HepG2 (cell line): Measurements from ENCODE around the gene COL9A3. TPM values are rescaled to one million over a fixed set of nuclear protein-coding genes. Genes with fewer than 3 reads are reported as not detected.

Experiments used
- BCL6 ChIP-seq: IDR thresholded peaks from 2 replicates; pipeline ENCODE4 v1.6.1; 2016; ENCODE audit warnings: missing genetic modification reagents, missing compliant biosample characterization
- BRCA1 ChIP-seq: sonication (generic); formaldehyde crosslinking; IDR thresholded peaks from 2 replicates; pipeline ENCODE4 v1.4.0; 2020; ENCODE audit warnings: missing genetic modification reagents
- DNMT3B ChIP-seq: conservative IDR thresholded peaks from 2 replicates; pipeline ENCODE4 v1.6.1; 2016; ENCODE audit warnings: missing biosample characterization, control low read depth
- GRHL1 ChIP-seq: sonication (generic); formaldehyde crosslinking; conservative IDR thresholded peaks from 2 replicates; pipeline ENCODE4 v1.8.0; 2022; ENCODE audit warnings: missing genetic modification reagents
- MXI1 ChIP-seq: IDR thresholded peaks from 3 replicates; pipeline ENCODE4 v1.6.1; 2012; ENCODE audit warnings: low read depth, low read length, inconsistent platforms, borderline replicate concordance
- MZF1 ChIP-seq: sonication (generic); formaldehyde crosslinking; IDR thresholded peaks from 2 replicates; pipeline ENCODE4 v1.8.1; 2023; ENCODE audit warnings: mild to moderate bottlenecking, missing genetic modification reagents, borderline replicate concordance
- NBN ChIP-seq: fragments of 450-650 bp; conservative IDR thresholded peaks from 2 replicates; pipeline ENCODE4 v1.6.1; 2017
- PBX3 ChIP-seq: sonication (generic); formaldehyde crosslinking; IDR thresholded peaks from 2 replicates; pipeline ENCODE4 v1.8.1; 2023; ENCODE audit warnings: missing genetic modification reagents, inconsistent platforms, borderline replicate concordance
- PPARG ChIP-seq: conservative IDR thresholded peaks from 2 replicates; pipeline ENCODE4 v1.6.1; 2016; ENCODE audit warnings: missing biosample characterization, missing genetic modification reagents
- RBM22 ChIP-seq: fragments of 200-400 bp; formaldehyde crosslinking; optimal IDR thresholded peaks from 2 replicates; pipeline ENCODE3; 2017; ENCODE audit warnings: mild to moderate bottlenecking, low read length, moderate library complexity
- SALL1 ChIP-seq: sonication (generic); formaldehyde crosslinking; IDR thresholded peaks from 2 replicates; pipeline ENCODE4 v1.8.0; 2022; ENCODE audit warnings: mild to moderate bottlenecking, missing genetic modification reagents
- SP1 ChIP-seq, 2 experiments: fragments of 450-650 bp in 1 of 2; sonication (generic) in 1 of 2; formaldehyde crosslinking in 1 of 2; IDR thresholded peaks; 2 replicates each; pipeline versions ENCODE4 v1.4.0 to v1.6.1; 2016 to 2020; ENCODE audit warnings: missing genetic modification reagents in 1 of 2
- SP4 ChIP-seq: sonication (generic); formaldehyde crosslinking; IDR thresholded peaks from 2 replicates; pipeline ENCODE4 v1.8.1; 2023; ENCODE audit warnings: mild to moderate bottlenecking, missing genetic modification reagents
- THAP9 ChIP-seq: sonication (generic); formaldehyde crosslinking; IDR thresholded peaks from 2 replicates; pipeline ENCODE4; 2020; ENCODE audit warnings: missing genetic modification reagents, mild to moderate bottlenecking, borderline replicate concordance
- TMF1 ChIP-seq: sonication (generic); formaldehyde crosslinking; IDR thresholded peaks from 2 replicates; pipeline ENCODE4 v1.8.1; 2022; ENCODE audit warnings: low read depth, missing genetic modification reagents
- YY1 ChIP-seq: IDR thresholded peaks from 2 replicates; pipeline ENCODE4 v1.6.1; 2011; ENCODE audit warnings: low read length, low read depth, moderate library complexity, mild to moderate bottlenecking; ENCODE audit not compliant: insufficient read depth, insufficient replicate concordance
- ZBTB33 ChIP-seq: sonication (generic); formaldehyde crosslinking; IDR thresholded peaks from 2 replicates; pipeline ENCODE4 v1.4.0; 2020; ENCODE audit warnings: missing genetic modification reagents
- ZMAT3 ChIP-seq: sonication (generic); formaldehyde crosslinking; conservative IDR thresholded peaks from 2 replicates; pipeline ENCODE4 v1.7.0; 2021; ENCODE audit warnings: missing genetic modification reagents
- ZMYM3 ChIP-seq: sonication (generic); formaldehyde crosslinking; IDR thresholded peaks from 2 replicates; pipeline ENCODE4 v1.5.1; 2020; ENCODE audit warnings: mild to moderate bottlenecking, missing genetic modification reagents
- ZNF839 ChIP-seq: sonication (generic); formaldehyde crosslinking; IDR thresholded peaks from 2 replicates; pipeline ENCODE4 v1.4.0; 2020; ENCODE audit warnings: missing genetic modification reagents, mild to moderate bottlenecking, borderline replicate concordance
- ZSCAN20 ChIP-seq: sonication (generic); formaldehyde crosslinking; IDR thresholded peaks from 2 replicates; pipeline ENCODE4 v1.4.0; 2020; ENCODE audit warnings: missing genetic modification reagents, mild to moderate bottlenecking, borderline replicate concordance
- ZSCAN31 ChIP-seq: sonication (generic); formaldehyde crosslinking; IDR thresholded peaks from 2 replicates; pipeline ENCODE4 v1.5.0; 2020; ENCODE audit warnings: low read depth, mild to moderate bottlenecking, missing genetic modification reagents
- polyA plus RNA-seq, 8 experiments: library from polyadenylated mRNA; depleted of rRNA in 3 of 8; stranded (reverse) in 7 of 8; unstranded in 1 of 8; fragments of >200 nt; fragmentation: Illumina TruSeq in 4 of 8; extraction: Trizol in 4 of 8; gene quantifications; 2 replicates each; pipeline versions ENCODE4 v1.2.1 to v1.2.3, GENCODE V29; 2011 to 2016; ENCODE audit warnings: low read depth in 4 of 8, missing spikeins in 1 of 8, mixed read lengths in 1 of 8; ENCODE audit not compliant: insufficient read depth in 1 of 8
- total RNA-seq, 5 experiments: library from RNA; depleted of rRNA; stranded (reverse); fragments of >200 nt; fragmentation: Illumina TruSeq; extraction: Trizol; gene quantifications; 2 replicates each; pipeline ENCODE4 v1.2.3, GENCODE V29; 2016; ENCODE audit warnings: low read depth in 1 of 5

The COL9A3 gene
- total and polyA plus RNA-seq, 2 of the 13 experiments (the other 11 are each of a cell fraction or from before 2014, with no cell fraction given), result 155 to 204 TPM

- TF ChIP-seq ZMAT3 (CRISPR knock-in tag) (peak; percentile 49; the same call in 1 of the 2 replicates), SP1 (IDR thresholded peaks at IDR 0.05) (peak; percentile 100), SP1 (CRISPR knock-in tag; IDR thresholded peaks at IDR 0.05) (peak; percentile 100), PPARG (CRISPR knock-in tag) (peak; percentile 75; the same call in 1 of the 2 replicates), BCL6 (CRISPR knock-in tag) (peak; percentile 20; the same call in 1 of the 2 replicates), ZSCAN31 (CRISPR knock-in tag) (0 out of 2 replicates have a peak, but pooled peaks have one; percentile 48), PBX3 (CRISPR knock-in tag) (no peak), THAP9 (CRISPR knock-in tag) (0 out of 2 replicates have a peak, but pooled peaks have one; percentile 32), ZBTB33 (CRISPR knock-in tag) (0 out of 2 replicates have a peak, but pooled peaks have one; percentile 66), RBM22 (no peak), DNMT3B (CRISPR knock-in tag) (0 out of 2 replicates have a peak, but pooled peaks have one; percentile 55), ZMYM3 (CRISPR knock-in tag) (no peak; the same call in 1 of the 2 replicates), MZF1 (no peak; the same call in 1 of the 2 replicates), GRHL1 (CRISPR knock-in tag) (no peak), TMF1 (no peak), SP4 (CRISPR knock-in tag) (peak; percentile 100), NBN (no peak), YY1 (peak; percentile 74), SALL1 (CRISPR knock-in tag) (peak; percentile 47), BRCA1 (0 out of 2 replicates have a peak, but pooled peaks have one; percentile 24), ZSCAN20 (peak; percentile 59), MXI1 (peak; percentile 76; the same call in 1 of the 3 replicates), ZNF839 (CRISPR knock-in tag) (no peak)
Measured at GRCh38 chr20:62794007-62794724, 22.7 kb upstream of the COL9A3 start (continued).
